SJSA1 (cell line): ENCODE measurements around the gene CCT8. TPM values are rescaled to one million over a fixed set of nuclear protein-coding genes. Genes with fewer than 3 reads are reported as not detected.
A peak's percentile ranks its signal among the peaks of the same experiment; 100 is the strongest.

Experiments
- DNase-seq, 2 experiments: peaks; one replicate each; pipeline ENCODE4 v3.0.0-alpha.2; 2015 to 2020; ENCODE audit warnings: low spot score in 2 of 2, low read depth in 1 of 2
- H3K27ac ChIP-seq: fragments of 250-450 bp; sonication (Bioruptor Pico); 2 replicates; pipeline ENCODE4 v1.5.1; 2020; ENCODE audit warnings: mild to moderate bottlenecking, moderate library complexity
- H3K27me3 ChIP-seq: fragments of 250-450 bp; sonication (Bioruptor Pico); replicated peaks from 2 replicates; pipeline ENCODE4 v1.5.1; 2020; ENCODE audit warnings: mild to moderate bottlenecking, moderate library complexity
- H3K36me3 ChIP-seq: fragments of 250-450 bp; sonication (Bioruptor Pico); 2 replicates; pipeline ENCODE4 v1.5.1; 2020; ENCODE audit warnings: mild to moderate bottlenecking
- H3K4me1 ChIP-seq: fragments of 250-450 bp; sonication (Bioruptor Pico); replicated peaks from 2 replicates; pipeline ENCODE4 v1.6.1; 2021; ENCODE audit warnings: mild to moderate bottlenecking
- H3K4me3 ChIP-seq: fragments of 250-450 bp; sonication (Bioruptor Pico); 2 replicates; pipeline ENCODE4 v1.5.1; 2020; ENCODE audit warnings: mild to moderate bottlenecking
- H3K9me3 ChIP-seq: fragments of 250-450 bp; sonication (Bioruptor Pico); replicated peaks from 2 replicates; pipeline ENCODE4 v1.5.1; 2020; ENCODE audit warnings: mild to moderate bottlenecking
- total RNA-seq: library from RNA; depleted of rRNA; stranded (reverse); fragments of >200 nt; shearing (Covaris generic); gene quantifications from 2 replicates; pipeline ENCODE4 v1.2.3, GENCODE V29; 2014

Gene CCT8
- total RNA-seq, 1 experiment from 2014 or later = 330 TPM

- H3K4me3 ChIP-seq = peak overlapping the region; percentile 73
- no peaks in the 10 kb centered on the region for H3K9me3 ChIP-seq
- no peaks in the 10 kb centered on the region for H3K27me3 ChIP-seq
- peaks cover 30% of the 10 kb centered on the region for H3K4me1 ChIP-seq
- DNase-seq = no peak
- peak overlapping the region; percentile 71 for H3K27ac ChIP-seq
- H3K36me3 ChIP-seq = peaks cover 32% of the 10 kb centered on the region
Observed at GRCh38 chr21:29072873-29073221, 601 bp downstream of the CCT8 start.

DNA sequence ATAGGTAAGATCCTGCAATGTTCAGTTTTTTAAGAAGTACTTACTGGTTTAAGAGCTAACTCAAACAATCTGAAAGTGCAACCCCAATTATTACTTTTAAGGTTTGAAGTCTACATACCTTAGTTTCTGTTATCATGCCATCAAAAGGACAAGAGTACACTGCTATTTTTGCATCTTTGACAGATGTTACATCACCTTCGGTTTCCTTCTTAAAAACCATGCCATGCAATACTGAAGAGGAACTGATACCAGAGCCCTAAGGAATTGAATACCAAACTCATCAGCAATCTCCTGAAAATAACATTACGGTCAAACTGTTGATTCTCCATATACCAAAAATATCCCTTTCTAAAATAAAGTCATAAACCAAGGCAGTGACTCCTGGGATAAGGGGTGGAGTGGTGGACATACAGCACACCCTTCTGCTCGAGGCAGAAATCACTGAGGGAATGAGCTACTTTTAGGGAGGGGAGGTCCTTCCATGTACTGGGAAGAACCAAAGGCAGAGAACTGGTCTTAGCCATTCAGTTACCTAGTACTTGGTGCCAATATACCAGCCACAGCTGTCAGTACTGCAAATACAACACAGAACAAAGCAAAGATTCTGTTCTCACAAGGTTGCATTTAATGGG, 8.5 kb downstream of the CCT8 start:
- no peak for DNase-seq
- Histone ChIP-seq H3K9me3 (no peaks in the 10 kb centered on the region), H3K27ac (no peak overlapping the region), H3K36me3 (peaks cover 97% of the 10 kb centered on the region), H3K4me3 (no peak overlapping the region), H3K27me3 (no peaks in the 10 kb centered on the region), H3K4me1 (no peaks in the 10 kb centered on the region)

DNA sequence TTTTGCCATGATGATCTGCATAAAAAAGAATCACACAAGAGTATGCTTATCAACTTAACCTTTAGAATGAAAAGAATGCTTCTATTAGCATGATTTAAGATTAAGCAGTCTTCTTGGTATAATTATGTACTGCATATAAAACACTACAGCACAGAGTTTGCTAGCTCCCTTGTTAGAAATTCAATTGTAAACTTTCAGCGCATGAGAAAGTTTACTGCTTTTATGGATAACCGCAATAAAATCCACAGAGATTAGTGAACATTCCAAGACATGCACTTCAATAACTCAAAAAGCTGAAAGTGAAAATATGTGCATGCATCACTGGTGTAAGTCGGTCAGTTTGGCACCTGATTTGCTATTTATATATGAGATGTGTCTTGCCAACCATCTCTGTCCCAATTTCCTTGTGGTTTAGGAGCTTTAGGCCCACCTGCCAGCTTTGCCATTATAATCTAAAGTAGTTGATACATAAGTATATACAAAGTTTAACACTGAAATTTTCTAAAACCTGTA, 16.9 kb downstream of the CCT8 start:
- H3K9me3 ChIP-seq = no peaks in the 10 kb centered on the region; the same call in 1 of the 2 replicates
- no peaks in the 10 kb centered on the region for H3K27me3 ChIP-seq
- DNase-seq = no peak
- H3K27ac ChIP-seq = no peak overlapping the region
- H3K4me3 ChIP-seq = no peak overlapping the region
- peaks cover 94% of the 10 kb centered on the region for H3K36me3 ChIP-seq
- H3K4me1 ChIP-seq = peaks cover 12% of the 10 kb centered on the region

GRCh38 chr21:29056005-29056404, 17.4 kb downstream of the CCT8 start:
- H3K27me3 ChIP-seq = no peaks in the 10 kb centered on the region
- peaks cover 94% of the 10 kb centered on the region for H3K36me3 ChIP-seq
- DNase-seq = no peak

DNA sequence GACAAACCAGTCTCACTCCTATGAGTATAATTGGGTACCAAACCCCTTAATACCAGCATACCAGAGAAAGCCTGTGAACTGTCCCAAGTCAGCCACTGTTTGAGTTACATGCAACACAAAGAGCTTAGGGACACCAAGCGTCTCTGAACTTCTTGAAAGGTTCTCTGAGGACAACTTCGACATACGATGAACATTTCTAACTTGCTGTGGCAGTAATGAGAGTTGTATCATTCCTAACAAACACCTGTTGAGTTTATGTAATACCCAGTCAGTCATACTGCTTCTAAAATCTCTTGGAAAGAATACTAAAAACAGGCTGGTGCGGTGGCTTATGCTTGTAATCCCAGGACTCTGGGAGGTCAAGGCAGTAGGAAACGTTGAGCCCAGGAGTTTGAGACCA, 18.4 kb downstream of the CCT8 start:
- Histone ChIP-seq H3K27ac (no peak overlapping the region), H3K36me3 (peaks cover 94% of the 10 kb centered on the region)

More at GRCh38 chr21:29056005-29056404, 17.4 kb downstream of the CCT8 start:
- Histone ChIP-seq H3K27ac (no peak overlapping the region), H3K4me1 (peaks cover 12% of the 10 kb centered on the region), H3K9me3 (no peaks in the 10 kb centered on the region; the same call in 1 of the 2 replicates), H3K4me3 (no peak overlapping the region)

DNA sequence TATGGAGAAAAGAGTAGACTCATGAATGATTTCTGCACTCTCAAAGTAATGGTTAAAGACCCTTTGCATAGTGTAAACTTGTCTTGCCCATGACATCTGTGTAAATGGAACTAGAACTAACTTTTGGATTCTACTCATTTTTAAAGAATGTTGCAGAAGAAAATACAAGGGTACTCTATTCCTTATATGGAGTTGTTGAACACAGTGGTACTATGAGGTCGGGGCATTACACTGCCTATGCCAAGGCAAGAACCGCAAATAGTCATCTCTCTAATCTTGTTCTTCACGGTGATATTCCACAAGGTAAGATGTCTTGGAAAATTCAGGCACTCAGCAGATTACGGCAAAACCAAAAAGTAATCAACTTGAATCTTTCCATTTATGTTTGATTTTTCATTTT, 19.8 kb downstream of the CCT8 start:
- H3K9me3 ChIP-seq = no peaks in the 10 kb centered on the region; the same call in 1 of the 2 replicates
- no peak for DNase-seq
- no peak overlapping the region for H3K4me3 ChIP-seq
- H3K4me1 ChIP-seq = peaks cover 12% of the 10 kb centered on the region
- H3K27me3 ChIP-seq = no peaks in the 10 kb centered on the region
- peaks cover 94% of the 10 kb centered on the region for H3K36me3 ChIP-seq
- H3K27ac ChIP-seq = no peak overlapping the region

More for the DNA sequence above, 18.4 kb downstream of the CCT8 start:
- H3K4me1 ChIP-seq = peaks cover 12% of the 10 kb centered on the region
- no peaks in the 10 kb centered on the region; the same call in 1 of the 2 replicates for H3K9me3 ChIP-seq
- no peak for DNase-seq
- H3K4me3 ChIP-seq = no peak overlapping the region
- no peaks in the 10 kb centered on the region for H3K27me3 ChIP-seq

DNA sequence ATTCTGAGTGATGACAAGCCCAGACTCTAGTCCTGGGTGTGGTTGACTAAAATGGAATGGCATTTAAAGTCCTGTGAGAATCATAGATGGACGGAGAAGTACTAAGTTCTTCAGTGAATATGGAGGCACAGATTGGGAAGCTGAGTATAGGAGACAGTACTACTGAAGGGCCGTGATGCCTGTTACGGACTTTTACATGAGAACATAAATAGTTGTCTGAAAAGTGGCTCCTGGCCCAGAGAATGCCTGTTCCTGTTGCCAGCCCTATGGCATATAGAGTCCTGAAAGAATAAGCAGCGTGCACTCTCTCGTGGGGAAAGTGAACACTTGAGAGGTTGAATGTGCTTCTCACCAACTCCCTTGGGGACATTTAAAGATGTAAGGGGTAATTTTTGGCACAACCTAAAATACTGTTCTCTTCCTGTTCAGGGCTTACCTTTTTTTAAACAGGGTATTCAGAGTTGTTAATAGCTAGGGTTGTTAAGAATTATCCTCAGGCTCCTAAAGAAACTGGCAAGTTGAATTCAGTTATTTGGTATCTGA, 20.4 kb downstream of the CCT8 start:
- H3K27me3 ChIP-seq = no peaks in the 10 kb centered on the region
- H3K4me3 ChIP-seq = no peak overlapping the region
- peaks cover 96% of the 10 kb centered on the region for H3K36me3 ChIP-seq
- H3K4me1 ChIP-seq = peaks cover 12% of the 10 kb centered on the region
- no peak overlapping the region for H3K27ac ChIP-seq
- H3K9me3 ChIP-seq = no peaks in the 10 kb centered on the region; the same call in 1 of the 2 replicates
- DNase-seq = no peak

DNA sequence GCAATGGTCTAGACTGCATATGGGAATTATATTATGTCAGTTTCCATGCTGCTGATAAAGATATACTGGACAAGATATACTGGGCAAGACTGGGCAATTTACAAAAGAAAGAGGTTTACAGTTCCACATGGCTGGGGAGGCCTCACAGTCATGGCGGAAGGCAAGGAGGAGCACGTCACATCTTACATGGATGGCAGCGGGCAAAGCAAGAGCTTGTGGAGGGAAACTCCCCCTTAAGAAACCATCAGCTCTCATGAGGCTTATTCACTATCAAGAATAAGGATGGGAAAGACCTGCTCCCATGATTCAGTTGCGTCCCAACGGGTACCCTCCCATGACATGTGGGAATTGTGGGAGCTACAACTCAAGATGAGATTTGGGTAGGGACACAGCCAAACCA, 21.2 kb downstream of the CCT8 start:
- no peak for DNase-seq
- H3K27ac ChIP-seq = no peak overlapping the region
- peaks cover 97% of the 10 kb centered on the region for H3K36me3 ChIP-seq

GRCh38 chr21:29034678-29035077, 38.8 kb downstream of the CCT8 start:
- DNase-seq = no peak
- Histone ChIP-seq H3K9me3 (no peaks in the 10 kb centered on the region), H3K4me3 (no peak overlapping the region), H3K27ac (no peak overlapping the region), H3K36me3 (peaks cover 91% of the 10 kb centered on the region), H3K4me1 (no peaks in the 10 kb centered on the region), H3K27me3 (no peaks in the 10 kb centered on the region)

More for the DNA sequence above, 21.2 kb downstream of the CCT8 start:
- Histone ChIP-seq H3K4me1 (peaks cover 12% of the 10 kb centered on the region), H3K9me3 (no peaks in the 10 kb centered on the region; the same call in 1 of the 2 replicates), H3K27me3 (no peaks in the 10 kb centered on the region), H3K4me3 (no peak overlapping the region)

GRCh38 chr21:29033871-29034270, 39.6 kb downstream of the CCT8 start:
- no peaks in the 10 kb centered on the region for H3K27me3 ChIP-seq
- H3K9me3 ChIP-seq = no peaks in the 10 kb centered on the region
- no peak overlapping the region for H3K4me3 ChIP-seq
- DNase-seq = no peak
- no peak overlapping the region for H3K27ac ChIP-seq
- no peaks in the 10 kb centered on the region for H3K4me1 ChIP-seq
- H3K36me3 ChIP-seq = peaks cover 92% of the 10 kb centered on the region

DNA sequence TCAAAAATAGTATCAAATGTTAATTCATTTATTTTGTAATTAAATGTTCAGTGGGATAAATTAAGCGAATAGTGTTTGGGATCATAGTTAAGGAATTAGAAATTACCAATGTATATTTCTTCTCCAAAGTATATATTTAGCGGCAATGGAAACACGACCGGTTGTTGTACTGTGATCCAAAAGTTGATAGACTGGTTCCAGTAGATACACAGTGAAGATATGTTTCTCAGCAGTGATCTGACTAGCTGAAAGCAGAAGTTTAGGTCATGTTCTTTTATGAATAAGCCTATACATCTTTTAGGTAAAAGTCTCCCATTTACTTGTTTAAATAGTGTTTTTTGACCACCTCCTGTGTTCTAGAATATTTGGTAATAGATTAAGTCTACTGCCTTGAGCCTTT, 40.1 kb downstream of the CCT8 start:
- Histone ChIP-seq H3K27me3 (no peaks in the 10 kb centered on the region), H3K4me1 (no peaks in the 10 kb centered on the region), H3K36me3 (peaks cover 88% of the 10 kb centered on the region), H3K27ac (no peak overlapping the region), H3K4me3 (no peak overlapping the region), H3K9me3 (no peaks in the 10 kb centered on the region)
- no peak for DNase-seq

DNA sequence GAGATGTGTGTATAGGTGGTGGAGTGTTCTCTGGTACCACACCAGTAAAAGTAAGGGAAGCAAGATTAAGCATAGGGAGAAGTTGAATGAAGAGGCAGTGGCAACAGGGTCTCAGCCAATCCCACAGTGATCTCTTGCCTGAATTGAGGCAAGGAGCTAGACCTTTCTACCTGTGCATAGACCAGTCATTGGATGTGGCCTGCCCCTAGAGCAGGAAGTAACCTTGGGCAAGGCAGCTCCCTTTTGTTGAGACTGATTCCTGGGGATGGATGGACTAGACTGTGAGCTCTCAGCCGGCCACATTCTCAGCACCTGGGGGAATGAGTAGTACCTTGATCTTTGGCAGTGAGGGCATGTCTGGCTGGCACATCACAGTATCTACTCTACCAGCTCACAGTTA, 42.5 kb downstream of the CCT8 start:
- H3K27ac ChIP-seq = no peak overlapping the region
- H3K36me3 ChIP-seq = peaks cover 64% of the 10 kb centered on the region
- H3K4me3 ChIP-seq = no peak overlapping the region
- H3K27me3 ChIP-seq = no peaks in the 10 kb centered on the region
- H3K4me1 ChIP-seq = no peaks in the 10 kb centered on the region
- DNase-seq = no peak
- H3K9me3 ChIP-seq = no peaks in the 10 kb centered on the region

DNA sequence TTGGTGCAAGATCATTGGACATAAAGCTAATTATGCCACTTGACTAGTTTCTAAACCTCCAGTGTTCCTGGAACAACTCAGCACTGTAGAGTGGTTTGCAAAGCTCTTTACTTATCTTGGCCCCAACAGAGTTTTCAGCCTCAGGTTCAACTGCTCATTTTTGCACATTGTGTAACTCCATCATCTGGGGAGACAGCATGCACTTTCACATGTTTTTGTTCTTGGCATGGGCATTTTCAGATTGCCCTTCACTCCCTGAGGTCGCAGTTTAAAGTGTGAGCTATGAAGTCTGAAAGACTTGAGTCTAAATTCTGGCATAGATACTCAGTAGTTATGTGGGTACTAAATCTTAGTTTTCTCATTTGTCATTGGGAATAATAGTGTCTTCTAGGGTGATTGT, 43.9 kb downstream of the CCT8 start:
- no peak overlapping the region for H3K27ac ChIP-seq
- peaks cover 52% of the 10 kb centered on the region for H3K36me3 ChIP-seq
- H3K27me3 ChIP-seq = no peaks in the 10 kb centered on the region
- no peak overlapping the region for H3K4me3 ChIP-seq
- H3K4me1 ChIP-seq = no peaks in the 10 kb centered on the region
- H3K9me3 ChIP-seq = no peaks in the 10 kb centered on the region
- DNase-seq = no peak

DNA sequence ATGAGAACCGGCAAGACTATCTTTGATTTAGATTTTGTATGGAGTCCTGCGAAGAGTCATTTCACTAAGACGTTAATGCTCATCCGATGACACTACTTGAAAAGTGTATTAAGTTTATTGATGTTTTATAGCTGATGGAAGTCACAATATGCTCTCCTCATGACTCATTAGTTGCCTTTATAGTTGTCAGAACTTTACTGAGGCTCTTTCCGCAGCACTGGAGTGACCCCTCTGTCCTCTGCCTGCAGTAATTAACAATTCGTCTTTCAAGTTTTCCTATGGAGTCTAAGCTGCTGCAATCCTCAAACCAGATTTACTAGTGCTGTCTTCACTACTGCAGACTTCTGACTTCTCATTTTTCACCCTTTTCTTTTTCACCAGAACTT, 48.1 kb downstream of the CCT8 start:
- no peak for DNase-seq
- Histone ChIP-seq H3K27ac (peak overlapping the region; percentile 98), H3K27me3 (no peaks in the 10 kb centered on the region), H3K4me1 (peaks cover 4% of the 10 kb centered on the region), H3K9me3 (no peaks in the 10 kb centered on the region), H3K36me3 (peaks cover 12% of the 10 kb centered on the region), H3K4me3 (peak overlapping the region; percentile 72)
